WTC11 (cell line): ENCODE results near the gene FHIT. TPM values are rescaled to one million over a fixed set of nuclear protein-coding genes. Genes with fewer than 3 reads are reported as not detected.

ENCODE experiments used
- ATAC-seq: fragments of 200-7000 bp; cut with Tn5 transposase; 2 replicates; pipeline ENCODE4 v1.10.0; 2021; ENCODE audit warnings: mild to moderate bottlenecking, moderate library complexity
- CTCF ChIA-PET: fragments of 300-600 bp; sonication (Branson Sonifier 250); formaldehyde crosslinking; loops from one replicate; lab custom pipeline; 2021; ENCODE audit warnings: antibody characterized with exemption; lab: Charles Lee
- POLR2A ChIA-PET: fragments of 350-600 bp; sonication (Branson Sonifier 250); formaldehyde crosslinking; loops from one replicate; lab custom pipeline; 2021; ENCODE audit warnings: antibody characterized with exemption; lab: Charles Lee
- DNase-seq: peaks from one replicate; pipeline ENCODE4 v3.0.0; 2021; ENCODE audit warnings: low spot score
- H3K27ac Mint-ChIP-seq: 2 replicates; pipeline ENCODE4 v1.8.0; 2021; ENCODE audit warnings: mixed read lengths
- H3K27me3 Mint-ChIP-seq: 2 replicates; pipeline ENCODE4 v1.8.0; 2021; ENCODE audit warnings: low read depth, mild to moderate bottlenecking, moderate library complexity, mixed read lengths
- H3K36me3 Mint-ChIP-seq: 2 replicates; pipeline ENCODE4 v1.8.0; 2021; ENCODE audit warnings: mixed read lengths
- H3K4me1 Mint-ChIP-seq: 2 replicates; pipeline ENCODE4 v1.8.0; 2022; ENCODE audit warnings: mixed read lengths
- H3K4me3 Mint-ChIP-seq: 2 replicates; pipeline ENCODE4 v1.8.0; 2021; ENCODE audit warnings: mild to moderate bottlenecking, moderate library complexity, mixed read lengths
- H3K9me3 Mint-ChIP-seq: 2 replicates; pipeline ENCODE4 v1.8.0; 2021; ENCODE audit warnings: mixed read lengths
- CDX4 ChIP-seq: fragments of 250-450 bp; sonication (Bioruptor Pico); IDR thresholded peaks from 2 replicates; pipeline ENCODE4 v1.9.0; 2021; ENCODE audit warnings: moderate library complexity, mild to moderate bottlenecking, inconsistent platforms, borderline replicate concordance
- CREB1 ChIP-seq: sonication (generic); formaldehyde crosslinking; IDR thresholded peaks from 2 replicates; pipeline ENCODE4 v1.8.0; 2023; ENCODE audit warnings: mild to moderate bottlenecking, missing genetic modification reagents
- E2F1 ChIP-seq: sonication (generic); formaldehyde crosslinking; IDR thresholded peaks from 2 replicates; pipeline ENCODE4 v1.8.0; 2022; ENCODE audit warnings: mild to moderate bottlenecking, missing genetic modification reagents
- IRF1 ChIP-seq: sonication (generic); formaldehyde crosslinking; IDR thresholded peaks from 2 replicates; pipeline ENCODE4 v1.8.0; 2023; ENCODE audit warnings: missing genetic modification reagents
- NFATC4 ChIP-seq: fragments of 250-450 bp; sonication (Bioruptor Pico); IDR thresholded peaks from 2 replicates; pipeline ENCODE4 v1.9.0; 2021; ENCODE audit warnings: mild to moderate bottlenecking
- NR3C1 ChIP-seq: sonication (generic); formaldehyde crosslinking; conservative IDR thresholded peaks from 2 replicates; pipeline ENCODE4 v1.8.1; 2023; ENCODE audit warnings: low read depth, mild to moderate bottlenecking, missing genetic modification reagents
- PRDM15 ChIP-seq: sonication (generic); formaldehyde crosslinking; IDR thresholded peaks from 2 replicates; pipeline ENCODE4 v1.8.0; 2022; ENCODE audit warnings: missing genetic modification reagents
- SMAD3 ChIP-seq: sonication (generic); formaldehyde crosslinking; IDR thresholded peaks from 2 replicates; pipeline ENCODE4 v1.8.0; 2022; ENCODE audit warnings: missing genetic modification reagents, mild to moderate bottlenecking, borderline replicate concordance
- USF1 ChIP-seq: sonication (generic); formaldehyde crosslinking; IDR thresholded peaks from 2 replicates; pipeline ENCODE4 v1.8.0; 2022; ENCODE audit warnings: mild to moderate bottlenecking, missing genetic modification reagents
- ZNF138 ChIP-seq: sonication (generic); formaldehyde crosslinking; conservative IDR thresholded peaks from 2 replicates; pipeline ENCODE4 v1.8.1; 2022; ENCODE audit warnings: mild to moderate bottlenecking, moderate library complexity, missing genetic modification reagents
- ZNF281 ChIP-seq: sonication (generic); formaldehyde crosslinking; IDR thresholded peaks from 2 replicates; pipeline ENCODE4 v1.8.0; 2023; ENCODE audit warnings: mild to moderate bottlenecking, missing genetic modification reagents
- ZNF396 ChIP-seq: fragments of 250-450 bp; sonication (Bioruptor Pico); IDR thresholded peaks from 2 replicates; pipeline ENCODE4 v1.8.0; 2021; ENCODE audit warnings: mild to moderate bottlenecking, moderate library complexity, borderline replicate concordance
- ZNF416 ChIP-seq: fragments of 250-450 bp; sonication (Bioruptor Pico); IDR thresholded peaks from 2 replicates; pipeline ENCODE4 v1.9.0; 2021; ENCODE audit warnings: mild to moderate bottlenecking, inconsistent platforms
- total RNA-seq: library from RNA; stranded (reverse); gene quantifications from 3 replicates; pipeline ENCODE4 v1.2.3, GENCODE V29; 2021
- TF ChIP-seq, protein P1 (sequence below): fragments of 250-450 bp; sonication (Bioruptor Pico); IDR thresholded peaks from 2 replicates; pipeline ENCODE4 v1.9.0; 2021; ENCODE audit warnings: mild to moderate bottlenecking

The FHIT gene
- total RNA-seq, 1 experiment from 2014 or later: 2.6 TPM

- CTCF ChIA-PET: no interaction called here
- Mint-ChIP-seq H3K4me3 (no peak overlapping the region), H3K27me3 (no peaks in the 10 kb centered on the region), H3K4me1 (no peaks in the 10 kb centered on the region), H3K36me3 (peaks cover 2% of the 10 kb centered on the region; the same call in 1 of the 2 replicates), H3K9me3 (peaks cover 17% of the 10 kb centered on the region), H3K27ac (no peak overlapping the region)
- DNase-seq (no peak), ATAC-seq (no peak)
- POLR2A ChIA-PET: no interaction called here
- no peak for TF ChIP-seq ZNF138 (CRISPR knock-in tag)
- TF ChIP-seq NR3C1 (CRISPR knock-in tag): no peak
- no peak for TF ChIP-seq E2F1 (CRISPR knock-in tag)
These were observed 523.2 kb downstream of the FHIT start for GRCh38 chr3:60728006-60728405.

- no peaks in the 10 kb centered on the region; the same call in 1 of the 2 replicates for H3K27me3 Mint-ChIP-seq
These were observed 530.5 kb downstream of the FHIT start for GRCh38 chr3:60720736-60721135.

DNA sequence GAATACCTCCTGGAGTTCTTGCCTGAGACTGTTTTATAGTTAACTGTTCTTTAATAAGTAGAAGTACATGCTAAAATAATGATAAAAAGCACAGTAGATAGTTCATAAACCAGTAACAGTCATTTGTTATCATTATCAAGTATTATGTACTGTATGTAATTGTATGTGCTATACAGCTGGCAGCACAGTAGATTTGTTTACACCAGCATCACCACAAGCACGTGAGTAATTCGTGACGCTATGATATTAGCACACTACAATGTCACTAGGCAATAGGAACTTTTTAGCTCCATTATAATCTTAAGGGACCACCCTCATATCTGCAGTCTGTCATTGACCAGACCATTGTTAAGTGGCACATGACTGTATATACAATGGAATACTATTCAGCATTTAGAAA lies 534.7 kb downstream of the FHIT start:
- Mint-ChIP-seq H3K4me1 (no peaks in the 10 kb centered on the region), H3K27me3 (no peaks in the 10 kb centered on the region; the same call in 1 of the 2 replicates), H3K9me3 (peaks cover 14% of the 10 kb centered on the region), H3K4me3 (no peak overlapping the region), H3K36me3 (peaks cover 9% of the 10 kb centered on the region), H3K27ac (no peak overlapping the region)
- ChIA-PET CTCF (no interaction called here), POLR2A (no interaction called here)
- no peak for DNase-seq
- no peak for ATAC-seq
- TF ChIP-seq ZNF138 (CRISPR knock-in tag): no peak
- TF ChIP-seq ZNF416 (CRISPR knock-in tag): no peak
- TF ChIP-seq ZNF396: no peak
- no peak for TF ChIP-seq NFATC4
- no peak for TF ChIP-seq PRDM15 (CRISPR knock-in tag)
- TF ChIP-seq CREB1 (CRISPR knock-in tag): no peak
- no peak for TF ChIP-seq SMAD3 (CRISPR knock-in tag)

More at GRCh38 chr3:60720736-60721135, 530.5 kb downstream of the FHIT start:
- ChIA-PET POLR2A (no interaction called here), CTCF (no interaction called here)
- no peak for DNase-seq
- H3K9me3 Mint-ChIP-seq: no peaks in the 10 kb centered on the region
- no peaks in the 10 kb centered on the region for H3K36me3 Mint-ChIP-seq
- no peaks in the 10 kb centered on the region for H3K4me1 Mint-ChIP-seq
- no peak overlapping the region for H3K4me3 Mint-ChIP-seq
- no peak for ATAC-seq
- H3K27ac Mint-ChIP-seq: no peak overlapping the region
- TF ChIP-seq, protein P1, sequence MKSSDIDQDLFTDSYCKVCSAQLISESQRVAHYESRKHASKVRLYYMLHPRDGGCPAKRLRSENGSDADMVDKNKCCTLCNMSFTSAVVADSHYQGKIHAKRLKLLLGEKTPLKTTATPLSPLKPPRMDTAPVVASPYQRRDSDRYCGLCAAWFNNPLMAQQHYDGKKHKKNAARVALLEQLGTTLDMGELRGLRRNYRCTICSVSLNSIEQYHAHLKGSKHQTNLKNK (CRISPR knock-in tag): no peak
- no peak for TF ChIP-seq ZNF281 (CRISPR knock-in tag)
- no peak for TF ChIP-seq IRF1 (CRISPR knock-in tag)
- no peak for TF ChIP-seq USF1 (CRISPR knock-in tag)
- no peak for TF ChIP-seq ZNF396
- TF ChIP-seq CDX4 (CRISPR knock-in tag): no peak
